IPS-18c (cell line): Measurements from ENCODE around the gene CLIP1.
"Not testable (repeated sequence)": the region's sequence is repeated elsewhere in the genome, so short reads cannot be mapped to it uniquely, and the experiment has no call there.

Experiments
- H3K4me3 ChIP-seq: 2 replicates; pipeline ENCODE4 v1.7.0; 2013; ENCODE audit warnings: low read depth, mild to moderate bottlenecking, low read length, moderate library complexity; ENCODE audit not compliant: insufficient read depth
- H3K9me3 ChIP-seq: one replicate; pipeline ENCODE4 v1.6.1; 2013; ENCODE audit warnings: mild to moderate bottlenecking, low read length, moderate library complexity; ENCODE audit not compliant: control insufficient read depth, insufficient read depth

The CLIP1 gene

GRCh38 chr12:122446390-122446789, 23.9 kb upstream of the CLIP1 start:
- not testable (repeated sequence) for H3K9me3 ChIP-seq

GRCh38 chr12:122444071-122444470, 21.6 kb upstream of the CLIP1 start:
- H3K9me3 ChIP-seq, H3K4me3 ChIP-seq: not testable (repeated sequence)

More at GRCh38 chr12:122446390-122446789, 23.9 kb upstream of the CLIP1 start:
- H3K4me3 ChIP-seq = not testable (repeated sequence)

GRCh38 chr12:122438822-122439221, 16.4 kb upstream of the CLIP1 start:
- not testable (repeated sequence) for H3K9me3 ChIP-seq, H3K4me3 ChIP-seq

GRCh38 chr12:122437656-122438121, 15.2 kb upstream of the CLIP1 start:
- H3K4me3 ChIP-seq = no peak overlapping the region
- no peaks in the 10 kb centered on the region for H3K9me3 ChIP-seq

- Histone ChIP-seq H3K9me3 (peaks cover under 1% of the 10 kb centered on the region), H3K4me3 (no peak overlapping the region)
Observed at GRCh38 chr12:122435186-122435585, 12.7 kb upstream of the CLIP1 start.

GRCh38 chr12:122429043-122429442, 6.6 kb upstream of the CLIP1 start:
- H3K9me3 ChIP-seq, H3K4me3 ChIP-seq: not testable (repeated sequence)

GRCh38 chr12:122427403-122427802, 4.9 kb upstream of the CLIP1 start:
- peaks cover 2% of the 10 kb centered on the region for H3K9me3 ChIP-seq
- no peak overlapping the region for H3K4me3 ChIP-seq

- H3K4me3 ChIP-seq = peak overlapping the region; percentile 81
- no peaks in the 10 kb centered on the region for H3K9me3 ChIP-seq
Observed at GRCh38 chr12:122423258-122424165, 1.0 kb upstream of the CLIP1 start.

- Histone ChIP-seq H3K9me3 (no peaks in the 10 kb centered on the region), H3K4me3 (peak overlapping the region; percentile 81)
Observed at GRCh38 chr12:122422730-122423257, 325 bp upstream of the CLIP1 start.

GRCh38 chr12:122421187-122421820, 1.2 kb downstream of the CLIP1 start:
- H3K4me3 ChIP-seq = peak overlapping the region; percentile 90
- H3K9me3 ChIP-seq = no peaks in the 10 kb centered on the region

GRCh38 chr12:122420471-122421162, 1.9 kb downstream of the CLIP1 start:
- H3K4me3 ChIP-seq = peak overlapping the region; percentile 90; the same call in 1 of the 2 replicates

GRCh38 chr12:122419094-122419493, 3.4 kb downstream of the CLIP1 start:
- H3K9me3 ChIP-seq = not testable (repeated sequence)

More at GRCh38 chr12:122420471-122421162, 1.9 kb downstream of the CLIP1 start:
- H3K9me3 ChIP-seq = no peaks in the 10 kb centered on the region

GRCh38 chr12:122415665-122416064, 6.8 kb downstream of the CLIP1 start:
- not testable (repeated sequence) for H3K9me3 ChIP-seq

More at GRCh38 chr12:122419094-122419493, 3.4 kb downstream of the CLIP1 start:
- not testable (repeated sequence) for H3K4me3 ChIP-seq

GRCh38 chr12:122413516-122414404, 8.7 kb downstream of the CLIP1 start:
- Histone ChIP-seq H3K4me3 (no peak overlapping the region), H3K9me3 (peaks cover 2% of the 10 kb centered on the region)

More at GRCh38 chr12:122415665-122416064, 6.8 kb downstream of the CLIP1 start:
- H3K4me3 ChIP-seq = not testable (repeated sequence)

- Histone ChIP-seq H3K4me3 (no peak overlapping the region), H3K9me3 (peaks cover 2% of the 10 kb centered on the region)
Observed at GRCh38 chr12:122412851-122413433, 9.5 kb downstream of the CLIP1 start.

- no peak overlapping the region for H3K4me3 ChIP-seq
- H3K9me3 ChIP-seq = peaks cover 2% of the 10 kb centered on the region
Observed at GRCh38 chr12:122411537-122411936, 10.9 kb downstream of the CLIP1 start.
